Fibroblast of lung (primary cell): ENCODE results near the gene SPC24. TPM values are rescaled to one million over a fixed set of nuclear protein-coding genes. Genes with fewer than 3 reads are reported as not detected.
A peak's percentile ranks its signal among the peaks of the same experiment; 100 is the strongest.
"Not testable (repeated sequence)": the region's sequence is repeated elsewhere in the genome, so short reads cannot be mapped to it uniquely, and the experiment has no call there.

Experiments used
- DNase-seq, 2 donors: peaks; one replicate each; pipeline versions ENCODE4 v3.0.0 to v3.0.0-alpha.2; 2010; ENCODE audit warnings: low read depth in 2 of 2
- H2AFZ ChIP-seq: 2 replicates; pipeline ENCODE4 v1.5.1; 2012; ENCODE audit warnings: low read length, control low read depth, inconsistent platforms
- H3K27ac ChIP-seq: 2 replicates; pipeline ENCODE4 v1.5.1; 2011; ENCODE audit warnings: low read length, control low read depth; ENCODE audit not compliant: insufficient read depth
- H3K27me3 ChIP-seq: 2 replicates; pipeline ENCODE4 v1.5.1; 2011; ENCODE audit warnings: mild to moderate bottlenecking, low read length; ENCODE audit not compliant: control insufficient read depth, insufficient read depth
- H3K36me3 ChIP-seq: 2 replicates; pipeline ENCODE4 v1.5.1; 2011; ENCODE audit warnings: low read length; ENCODE audit not compliant: control insufficient read depth, insufficient read depth
- H3K4me1 ChIP-seq: 2 replicates; pipeline ENCODE4 v1.5.1; 2011; ENCODE audit warnings: low read length; ENCODE audit not compliant: control insufficient read depth, insufficient read depth; ENCODE audit errors: extremely low read depth
- H3K4me2 ChIP-seq: 2 replicates; pipeline ENCODE4 v1.5.1; 2011; ENCODE audit warnings: low read length, control low read depth; ENCODE audit not compliant: insufficient read depth; ENCODE audit errors: extremely low read depth
- H3K4me3 ChIP-seq, 4 experiments: fragments of 200-600 bp in 1 of 4; sonication (generic) in 1 of 4; replicated peaks in 1 of 4; 2 replicates each; pipeline ENCODE4 v1.5.1; 2011 to 2016; ENCODE audit warnings: low read length in 4 of 4, low read depth in 3 of 4, mild to moderate bottlenecking in 3 of 4, control low read depth in 2 of 4, inconsistent platforms in 1 of 4, mixed read lengths in 1 of 4; ENCODE audit not compliant: insufficient read depth in 1 of 4; ENCODE audit errors: control extremely low read depth in 1 of 4
- H3K79me2 ChIP-seq: 2 replicates; pipeline ENCODE4 v1.5.1; 2012; ENCODE audit warnings: mild to moderate bottlenecking, low read length, inconsistent platforms; ENCODE audit not compliant: control insufficient read depth, insufficient read depth
- H3K9ac ChIP-seq: 2 replicates; pipeline ENCODE4 v1.5.1; 2011; ENCODE audit warnings: mild to moderate bottlenecking, low read length, control low read depth; ENCODE audit not compliant: insufficient read depth
- H3K9me3 ChIP-seq: 2 replicates; pipeline ENCODE4 v1.5.1; 2012; ENCODE audit warnings: low read depth, low read length; ENCODE audit not compliant: control insufficient read depth, insufficient read depth
- H4K20me1 ChIP-seq: 2 replicates; pipeline ENCODE4 v1.5.1; 2011; ENCODE audit warnings: low read length; ENCODE audit not compliant: control insufficient read depth, insufficient read depth; ENCODE audit errors: extremely low read depth
- CTCF ChIP-seq, 2 donors: IDR thresholded peaks in 1 of 2; conservative IDR thresholded peaks in 1 of 2; 1 replicate in 1 of 2; 2 replicates in 1 of 2; pipeline ENCODE4 v1.5.1; 2011 to 2012; ENCODE audit warnings: low read length in 2 of 2, control low read depth in 1 of 2, inconsistent platforms in 1 of 2, low read depth in 1 of 2, mild to moderate bottlenecking in 1 of 2
- EZH2 ChIP-seq: IDR thresholded peaks from 2 replicates; pipeline ENCODE4 v1.5.1; 2012; ENCODE audit warnings: low read length, control low read depth, mild to moderate bottlenecking; ENCODE audit errors: missing control alignments
- polyA plus RNA-seq, 2 donors: library from polyadenylated mRNA; depleted of rRNA in 1 of 2; stranded (reverse) in 1 of 2; unstranded in 1 of 2; fragments of >200 nt; gene quantifications; 2 replicates each; pipeline ENCODE4 v1.2.1, GENCODE V29; 2011 to 2012; ENCODE audit warnings: missing spikeins in 1 of 2
- total RNA-seq: library from RNA; depleted of rRNA; stranded (reverse); fragments of >200 nt; gene quantifications from 2 replicates; pipeline ENCODE4 v1.2.1, GENCODE V29; 2014

Gene SPC24
- total and polyA plus RNA-seq, 2 donors (not counting 1 experiment from before 2014, with no cell fraction given), result 8.1 to 32.0 TPM

GRCh38 chr19:11141937-11142527 lies 13.6 kb downstream of the SPC24 start:
- H2AFZ ChIP-seq, result no peak overlapping the region
- H3K4me1 ChIP-seq, result peaks cover 42% of the 10 kb centered on the region

DNA sequence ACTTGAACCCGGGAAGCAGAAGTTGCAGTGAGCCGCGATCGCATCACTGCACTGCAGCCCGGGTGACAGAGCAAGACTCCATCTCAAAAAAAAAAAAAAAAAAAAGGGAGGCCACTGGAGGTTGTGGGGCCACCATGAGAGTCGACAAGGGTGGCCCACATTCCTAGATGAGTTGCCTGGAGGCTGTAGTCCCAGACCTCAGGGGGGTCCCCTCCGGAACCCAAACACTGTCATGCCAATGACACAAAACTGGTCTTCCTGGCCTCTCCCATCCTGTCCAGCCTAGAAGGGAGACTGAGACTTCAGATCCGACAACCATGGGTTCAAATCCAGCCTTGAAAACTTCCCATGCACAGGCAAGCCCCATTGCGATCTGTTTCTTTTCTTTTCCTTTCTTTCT lies 14.7 kb downstream of the SPC24 start:
- Histone ChIP-seq H3K9me3 (no peaks in the 10 kb centered on the region), H3K9ac (no peak overlapping the region), H4K20me1 (no peaks in the 10 kb centered on the region), H3K4me1 (peaks cover 42% of the 10 kb centered on the region), H3K27ac (no peak overlapping the region), H3K79me2 (no peaks in the 10 kb centered on the region), H3K4me2 (no peak overlapping the region), H3K36me3 (peaks cover 2% of the 10 kb centered on the region), H2AFZ (no peak overlapping the region), H3K4me3 (no peak overlapping the region), H3K27me3 (no peaks in the 10 kb centered on the region)
- DNase-seq, result no peak
- TF ChIP-seq EZH2, result no peak
- no peak for TF ChIP-seq CTCF (conservative IDR thresholded peaks at IDR 0.05 in 1 of 2, IDR thresholded peaks at IDR 0.05 in 1 of 2; ENCODE audit: low read depth in 1 of 2, low read length in 2 of 2)

More at GRCh38 chr19:11141937-11142527, 13.6 kb downstream of the SPC24 start:
- Histone ChIP-seq H3K9me3 (no peaks in the 10 kb centered on the region), H3K79me2 (no peaks in the 10 kb centered on the region), H3K27ac (peak overlapping the region; percentile 24), H3K4me2 (no peak overlapping the region), H3K27me3 (no peaks in the 10 kb centered on the region), H3K9ac (no peak overlapping the region), H3K4me3 (no peak overlapping the region), H4K20me1 (no peaks in the 10 kb centered on the region), H3K36me3 (peaks cover 5% of the 10 kb centered on the region)
- no peak for TF ChIP-seq CTCF (conservative IDR thresholded peaks at IDR 0.05 in 1 of 2, IDR thresholded peaks at IDR 0.05 in 1 of 2; ENCODE audit: low read depth in 1 of 2, low read length in 2 of 2)
- no peak for TF ChIP-seq EZH2
- DNase-seq, result no peak

GRCh38 chr19:11140023-11140538 lies 15.5 kb downstream of the SPC24 start:
- peaks cover 42% of the 10 kb centered on the region for H3K4me1 ChIP-seq
- not testable (repeated sequence) for DNase-seq, H3K4me3 ChIP-seq, H3K4me2 ChIP-seq, H4K20me1 ChIP-seq, H3K36me3 ChIP-seq, H3K27me3 ChIP-seq, H3K9me3 ChIP-seq, H2AFZ ChIP-seq, H3K9ac ChIP-seq, H3K79me2 ChIP-seq
- H3K27ac ChIP-seq, result peak overlapping the region; percentile 67
